ENCODE results near the gene HACD1. TPM values are rescaled to one million over a fixed set of nuclear protein-coding genes. Genes with fewer than 3 reads are reported as not detected.

HACD1 gene
- total and polyA plus RNA-seq, 9 donors: 4.8 to 13.6 (median 7.5) TPM

DNA sequence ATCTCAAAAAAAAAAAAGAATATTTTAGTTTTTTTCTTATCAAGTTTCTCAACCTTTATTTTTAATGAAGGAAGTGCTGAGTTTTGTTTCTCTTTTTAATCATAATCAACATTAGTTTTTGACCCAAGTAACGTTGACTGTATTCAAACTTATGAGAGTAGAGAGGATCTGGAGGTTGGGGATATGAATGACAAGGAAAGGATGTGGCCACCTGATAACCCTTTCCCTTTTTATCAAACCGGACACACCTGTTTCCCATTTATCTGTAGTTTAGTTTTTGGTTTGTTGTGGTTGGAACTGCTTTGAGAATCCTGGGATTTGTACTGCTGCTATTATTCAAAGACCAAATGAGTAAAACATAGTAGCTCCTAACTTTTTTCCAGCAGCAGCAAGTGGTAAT, 38.6 kb downstream of the HACD1 start:
- intact Hi-C loops (cut with DNase I): no loop called here
- no peak overlapping the region for H3K27ac ChIP-seq
- H3K4me1 ChIP-seq (ENCODE audit: insufficient read depth): no peaks in the 10 kb centered on the region
- no peaks in the 10 kb centered on the region for H3K9me3 ChIP-seq
- WGBS, 3 donors: 40 to 61% (median 58%) methylated on average over 2 of the region's 2 CpGs
- no peak for DNase-seq
- H3K27me3 ChIP-seq: no peaks in the 10 kb centered on the region
- H3K4me3 ChIP-seq: no peak overlapping the region
- no peaks in the 10 kb centered on the region for H3K36me3 ChIP-seq
- no peak for TF ChIP-seq POLR2A (IDR thresholded peaks at IDR 0.05)
- TF ChIP-seq, protein P1, sequence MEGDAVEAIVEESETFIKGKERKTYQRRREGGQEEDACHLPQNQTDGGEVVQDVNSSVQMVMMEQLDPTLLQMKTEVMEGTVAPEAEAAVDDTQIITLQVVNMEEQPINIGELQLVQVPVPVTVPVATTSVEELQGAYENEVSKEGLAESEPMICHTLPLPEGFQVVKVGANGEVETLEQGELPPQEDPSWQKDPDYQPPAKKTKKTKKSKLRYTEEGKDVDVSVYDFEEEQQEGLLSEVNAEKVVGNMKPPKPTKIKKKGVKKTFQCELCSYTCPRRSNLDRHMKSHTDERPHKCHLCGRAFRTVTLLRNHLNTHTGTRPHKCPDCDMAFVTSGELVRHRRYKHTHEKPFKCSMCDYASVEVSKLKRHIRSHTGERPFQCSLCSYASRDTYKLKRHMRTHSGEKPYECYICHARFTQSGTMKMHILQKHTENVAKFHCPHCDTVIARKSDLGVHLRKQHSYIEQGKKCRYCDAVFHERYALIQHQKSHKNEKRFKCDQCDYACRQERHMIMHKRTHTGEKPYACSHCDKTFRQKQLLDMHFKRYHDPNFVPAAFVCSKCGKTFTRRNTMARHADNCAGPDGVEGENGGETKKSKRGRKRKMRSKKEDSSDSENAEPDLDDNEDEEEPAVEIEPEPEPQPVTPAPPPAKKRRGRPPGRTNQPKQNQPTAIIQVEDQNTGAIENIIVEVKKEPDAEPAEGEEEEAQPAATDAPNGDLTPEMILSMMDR (IDR thresholded peaks at IDR 0.05): no peak
- TF ChIP-seq EP300 (IDR thresholded peaks at IDR 0.05): no peak

DNA sequence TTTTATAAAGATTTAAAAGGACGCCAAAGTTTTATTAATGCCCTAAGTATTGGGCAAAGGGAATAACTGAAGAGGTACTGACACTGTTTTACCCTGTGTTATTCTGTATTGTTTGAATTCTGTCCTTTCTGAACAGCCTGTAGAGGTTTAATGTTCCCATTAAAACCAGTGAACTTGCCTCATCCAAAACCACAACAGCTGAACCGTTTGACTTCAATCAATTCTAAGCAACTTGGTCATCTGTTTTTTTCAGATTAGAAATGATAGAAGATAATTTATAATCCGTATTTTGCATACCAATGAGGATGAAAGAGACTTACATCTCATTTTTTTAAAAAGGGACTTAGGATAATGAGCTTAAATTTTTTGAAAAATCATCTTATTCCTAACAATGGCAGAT, 40.4 kb downstream of the HACD1 start:
- Histone ChIP-seq H3K36me3 (no peaks in the 10 kb centered on the region), H3K4me1 (ENCODE audit: insufficient read depth) (no peaks in the 10 kb centered on the region), H3K27me3 (no peaks in the 10 kb centered on the region), H3K27ac (no peak overlapping the region), H3K4me3 (no peak overlapping the region), H3K9me3 (no peaks in the 10 kb centered on the region)
- TF ChIP-seq, protein P1 (IDR thresholded peaks at IDR 0.05): no peak
- TF ChIP-seq POLR2A (IDR thresholded peaks at IDR 0.05) (no peak), EP300 (IDR thresholded peaks at IDR 0.05) (no peak)
- DNase-seq: no peak
- intact Hi-C loops (cut with DNase I): no loop called here
- WGBS, 3 donors: 55 to 67% (median 59%) methylated on average over 3 of the region's 3 CpGs

DNA sequence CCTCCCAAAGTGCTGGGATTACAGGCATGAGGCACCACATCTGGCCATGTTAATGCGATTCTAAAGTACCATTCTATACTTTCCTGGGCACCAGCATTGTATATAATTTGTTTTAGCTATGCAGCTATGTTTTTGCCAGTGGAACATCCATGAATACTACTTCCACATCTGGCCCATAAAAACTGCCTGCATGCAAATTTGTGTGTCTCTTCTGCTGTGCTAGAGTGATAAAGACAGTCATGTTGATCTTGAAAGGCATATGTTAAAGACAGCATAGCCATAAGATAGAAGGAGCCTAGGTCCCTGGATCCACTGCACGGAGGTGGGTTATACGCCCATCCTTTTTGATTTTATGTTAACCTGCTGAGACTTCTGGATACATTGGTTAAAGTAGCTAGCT, 52.3 kb downstream of the HACD1 start:
- DNase-seq: no peak
- no peak overlapping the region for H3K4me3 ChIP-seq
- H3K36me3 ChIP-seq: no peaks in the 10 kb centered on the region
- H3K4me1 ChIP-seq (ENCODE audit: insufficient read depth): no peaks in the 10 kb centered on the region
- 94 to 99% (median 95%) methylated on average over 3 of the region's 3 CpGs for WGBS, 3 donors
- no peak overlapping the region for H3K27ac ChIP-seq
- no peaks in the 10 kb centered on the region for H3K27me3 ChIP-seq
- intact Hi-C loops (cut with DNase I): no loop called here
- H3K9me3 ChIP-seq: no peaks in the 10 kb centered on the region
- TF ChIP-seq EP300 (IDR thresholded peaks at IDR 0.05): no peak
- TF ChIP-seq POLR2A (IDR thresholded peaks at IDR 0.05): no peak
- TF ChIP-seq, protein P1 (IDR thresholded peaks at IDR 0.05): no peak

DNA sequence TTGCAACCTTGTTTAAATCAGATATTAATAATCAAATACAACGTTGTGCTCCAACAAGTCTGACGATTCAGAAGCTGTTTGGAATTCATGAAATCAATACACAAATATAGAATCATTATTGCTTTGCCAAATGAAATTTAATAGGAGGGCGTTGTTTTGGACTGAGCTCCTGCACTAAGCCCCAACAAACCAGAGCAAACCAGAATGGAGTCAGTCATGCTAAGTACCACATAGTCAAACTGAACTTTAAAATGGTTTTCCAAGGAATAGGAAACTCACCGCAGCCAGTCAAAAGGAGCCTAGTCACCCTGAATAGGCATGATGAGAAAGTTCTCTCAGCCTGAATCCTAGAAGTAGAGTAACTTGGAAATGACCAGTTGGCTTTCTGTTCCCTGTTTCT, 53.7 kb downstream of the HACD1 start:
- Histone ChIP-seq H3K9me3 (no peaks in the 10 kb centered on the region), H3K27me3 (no peaks in the 10 kb centered on the region), H3K4me1 (ENCODE audit: insufficient read depth) (no peaks in the 10 kb centered on the region), H3K36me3 (no peaks in the 10 kb centered on the region), H3K4me3 (no peak overlapping the region), H3K27ac (no peak overlapping the region)
- intact Hi-C loops (cut with DNase I): no loop called here
- DNase-seq: no peak
- 67 to 74% (median 74%) methylated on average over 4 of the region's 4 CpGs for WGBS, 3 donors
- TF ChIP-seq, protein P1 (IDR thresholded peaks at IDR 0.05): no peak
- no peak for TF ChIP-seq POLR2A (IDR thresholded peaks at IDR 0.05)
- TF ChIP-seq EP300 (IDR thresholded peaks at IDR 0.05): no peak

DNA sequence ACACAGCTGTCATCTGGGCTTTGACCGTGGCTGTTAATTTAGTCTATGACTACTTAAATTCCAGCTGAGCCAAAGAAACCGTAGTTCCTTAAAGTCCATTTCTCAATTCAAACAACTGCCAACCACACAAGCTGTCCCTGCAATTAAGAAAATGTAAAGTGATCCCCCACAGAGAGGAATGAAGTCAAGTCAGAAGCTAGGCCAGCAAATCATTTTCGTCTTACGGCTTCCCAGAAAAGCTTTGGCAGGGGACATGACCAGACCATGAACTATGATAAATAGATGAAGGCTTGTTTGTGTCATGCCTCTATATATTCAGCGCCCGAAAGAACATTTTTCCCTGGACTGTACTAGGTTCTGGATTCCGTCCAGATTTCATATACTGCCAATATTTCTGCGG, 54.6 kb downstream of the HACD1 start:
- DNase-seq: no peak
- Histone ChIP-seq H3K4me1 (ENCODE audit: insufficient read depth) (no peaks in the 10 kb centered on the region), H3K9me3 (no peaks in the 10 kb centered on the region), H3K36me3 (no peaks in the 10 kb centered on the region), H3K27ac (no peak overlapping the region), H3K4me3 (no peak overlapping the region), H3K27me3 (no peaks in the 10 kb centered on the region)
- WGBS, 3 donors: 19 to 25% (median 19%) methylated on average over 8 of the region's 8 CpGs
- intact Hi-C loops (cut with DNase I): no loop called here
- TF ChIP-seq POLR2A (IDR thresholded peaks at IDR 0.05) (no peak), EP300 (IDR thresholded peaks at IDR 0.05) (no peak)
- TF ChIP-seq, protein P1 (IDR thresholded peaks at IDR 0.05): no peak
